DMS53 treated with DMSO at 0.1 percent for 48 hours (cell line): ENCODE measurements around the gene ANXA10.
"Not testable (repeated sequence)": the region's sequence is repeated elsewhere in the genome, so short reads cannot be mapped to it uniquely, and the experiment has no call there.

Experiments
- DNase-seq: peaks from one replicate; lab custom pipeline; 2025; ENCODE audit not compliant: unreplicated experiment; lab: John Stamatoyannopoulos, UW

ANXA10 gene

GRCh38 chr4:168154546-168155277 lies 62.4 kb downstream of the ANXA10 start:
- no peak for DNase-seq

DNA sequence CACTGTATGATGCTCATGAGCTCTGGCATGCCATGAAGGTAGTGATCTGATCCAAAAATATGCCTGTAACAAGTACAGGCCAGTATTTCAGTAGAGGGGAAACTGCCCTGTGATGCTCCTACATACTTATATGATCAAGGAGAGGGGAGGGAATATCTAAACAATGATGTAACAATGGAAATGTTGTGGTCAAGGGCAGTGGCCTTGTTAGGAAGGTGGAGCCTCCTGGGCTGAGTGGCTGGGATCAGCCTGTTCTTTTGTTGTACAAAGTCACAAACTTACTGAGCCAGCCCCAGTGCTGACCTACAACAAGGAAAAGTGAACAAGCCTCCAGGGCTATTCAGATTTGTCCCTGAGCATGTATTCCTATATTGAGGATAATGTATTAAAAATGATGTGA lies 70.3 kb downstream of the ANXA10 start:
- DNase-seq = no peak

DNA sequence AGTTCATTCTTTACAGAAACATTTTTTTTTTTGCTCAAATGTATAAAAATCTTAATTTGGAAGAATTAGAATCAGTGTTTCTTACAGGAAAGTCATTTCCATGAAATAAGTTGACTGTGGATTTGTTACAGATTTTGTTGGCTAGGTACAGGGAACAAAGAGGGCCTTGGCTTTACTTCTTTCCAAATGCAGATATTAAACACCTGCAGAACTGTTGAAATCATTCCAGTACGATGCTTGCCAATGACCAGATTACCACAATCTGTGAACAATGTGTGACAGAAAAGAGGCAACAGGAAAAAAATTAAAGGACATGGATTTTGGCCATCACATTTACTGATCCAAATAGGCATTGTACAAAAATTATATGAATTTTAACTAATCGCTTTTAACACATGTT lies 70.8 kb downstream of the ANXA10 start:
- DNase-seq = no peak

DNA sequence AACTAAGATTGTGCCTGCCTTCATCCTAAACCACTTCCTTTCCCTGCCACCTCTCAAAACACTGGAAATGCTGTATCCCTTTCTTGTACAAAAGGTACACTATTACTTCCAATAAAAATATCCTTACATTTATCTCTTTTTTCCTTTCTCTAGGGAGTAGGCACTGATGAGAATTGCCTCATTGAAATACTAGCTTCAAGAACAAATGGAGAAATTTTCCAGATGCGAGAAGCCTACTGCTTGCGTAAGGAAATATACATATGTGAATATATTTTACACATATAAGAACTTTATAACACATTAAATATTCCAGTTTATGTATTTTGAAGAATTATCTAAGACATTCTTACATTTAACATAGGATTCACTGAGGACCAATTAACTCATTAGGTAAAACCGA lies 71.7 kb downstream of the ANXA10 start:
- no peak for DNase-seq

DNA sequence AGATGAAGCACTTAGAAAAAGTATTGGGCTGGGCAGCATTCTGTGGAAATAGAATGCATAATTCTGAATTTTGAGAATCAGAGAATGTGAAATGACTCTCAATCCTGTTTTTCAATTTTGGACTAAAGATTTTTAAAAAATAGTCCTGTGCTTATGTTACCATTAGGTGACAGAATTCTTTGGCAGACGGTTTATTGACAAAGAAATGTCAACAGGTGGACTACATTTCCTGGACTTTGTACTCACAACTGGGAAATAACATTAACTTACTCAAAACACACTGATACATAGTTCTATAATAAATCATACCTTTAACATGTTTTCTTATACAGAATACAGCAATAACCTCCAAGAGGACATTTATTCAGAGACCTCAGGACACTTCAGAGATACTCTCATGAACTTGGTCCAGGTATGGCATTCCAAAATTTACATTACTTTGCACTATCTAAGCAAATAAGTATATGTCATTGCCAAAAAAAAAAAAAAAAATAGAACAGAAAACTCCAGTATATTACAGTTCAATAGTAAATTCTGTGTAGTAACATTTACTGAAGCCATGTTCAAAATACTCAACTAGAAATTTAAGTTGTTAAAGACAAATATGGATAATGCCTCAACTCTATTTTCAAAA lies 72.7 kb downstream of the ANXA10 start:
- peak; percentile 28 for DNase-seq

DNA sequence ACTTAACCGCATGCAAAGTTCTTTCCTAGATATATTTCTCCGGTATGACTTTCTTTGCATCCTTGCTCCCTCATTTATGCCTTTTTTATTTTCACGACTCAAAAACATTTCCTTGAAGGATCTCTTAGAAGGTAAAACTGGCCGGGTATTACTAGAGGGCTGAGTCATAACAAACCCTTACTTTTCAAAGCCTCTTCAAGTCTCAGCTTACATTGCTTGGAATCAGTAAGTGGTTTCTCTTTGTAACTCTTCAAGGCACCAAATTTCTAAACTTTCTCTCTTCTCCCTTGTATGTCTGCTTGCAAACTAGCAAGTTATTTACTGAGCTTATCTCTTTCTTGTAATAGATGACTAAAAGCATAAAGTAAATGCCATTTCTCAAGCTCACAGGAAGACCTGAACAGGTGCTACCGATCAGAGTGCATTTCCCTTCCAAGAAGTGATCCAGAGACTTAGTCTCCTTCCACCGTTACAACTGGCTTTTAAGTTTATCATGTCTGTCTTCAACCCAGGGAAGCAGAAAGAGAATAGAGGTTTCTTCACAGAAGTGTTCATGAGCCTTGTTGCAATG lies 75.5 kb downstream of the ANXA10 start:
- no peak for DNase-seq

DNA sequence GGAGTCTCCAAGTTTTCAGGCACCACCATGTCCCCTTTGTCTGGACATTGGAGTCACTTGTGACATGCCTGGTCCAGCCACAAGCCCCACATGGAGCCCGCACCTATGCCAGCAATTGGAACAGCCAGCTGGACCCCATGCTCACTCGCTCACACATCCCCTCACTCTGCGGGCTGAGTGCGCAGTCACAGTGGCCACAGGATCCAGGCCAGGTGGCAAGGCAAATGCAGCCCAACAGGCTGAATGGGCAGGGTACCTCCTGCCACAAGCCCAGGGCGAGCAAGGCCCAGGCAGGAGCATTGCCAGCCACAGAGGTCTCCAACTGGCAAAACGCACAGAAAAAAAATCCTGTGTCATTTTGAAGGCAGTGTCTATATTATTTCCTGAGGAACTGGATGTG lies 82.0 kb downstream of the ANXA10 start:
- no peak for DNase-seq

- peak; percentile 83 for DNase-seq
These were observed 85.3 kb downstream of the ANXA10 start for GRCh38 chr4:168177546-168178149.

- peak; percentile 5 for DNase-seq
These were observed 91.6 kb downstream of the ANXA10 start for GRCh38 chr4:168183717-168184571.

DNA sequence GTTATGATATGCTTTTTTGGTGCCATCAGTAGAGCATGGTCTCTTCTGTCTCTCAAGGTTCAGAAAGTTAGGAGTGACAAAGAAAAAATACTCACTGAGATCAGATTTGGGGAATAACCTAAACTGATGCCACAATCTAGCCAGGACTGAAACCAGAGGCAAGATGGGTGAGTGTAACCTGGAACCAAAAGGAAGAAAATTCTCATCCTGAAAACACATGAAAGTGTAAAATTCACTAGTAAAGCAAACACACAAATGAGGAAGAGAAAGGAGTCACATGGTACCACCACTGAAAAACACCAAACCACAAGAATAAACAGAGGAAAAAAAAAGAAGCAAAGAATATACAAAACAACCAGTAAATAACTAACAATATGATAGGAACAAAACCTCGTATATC lies 96.4 kb downstream of the ANXA10 start:
- no peak for DNase-seq

GRCh38 chr4:168197926-168198325 lies 105.6 kb downstream of the ANXA10 start:
- no peak for DNase-seq

- DNase-seq = peak; percentile 6
These were observed 107.1 kb downstream of the ANXA10 start for GRCh38 chr4:168199260-168199957.

GRCh38 chr4:168200685-168201084 lies 108.3 kb downstream of the ANXA10 start:
- peak; percentile 84 for DNase-seq

DNA sequence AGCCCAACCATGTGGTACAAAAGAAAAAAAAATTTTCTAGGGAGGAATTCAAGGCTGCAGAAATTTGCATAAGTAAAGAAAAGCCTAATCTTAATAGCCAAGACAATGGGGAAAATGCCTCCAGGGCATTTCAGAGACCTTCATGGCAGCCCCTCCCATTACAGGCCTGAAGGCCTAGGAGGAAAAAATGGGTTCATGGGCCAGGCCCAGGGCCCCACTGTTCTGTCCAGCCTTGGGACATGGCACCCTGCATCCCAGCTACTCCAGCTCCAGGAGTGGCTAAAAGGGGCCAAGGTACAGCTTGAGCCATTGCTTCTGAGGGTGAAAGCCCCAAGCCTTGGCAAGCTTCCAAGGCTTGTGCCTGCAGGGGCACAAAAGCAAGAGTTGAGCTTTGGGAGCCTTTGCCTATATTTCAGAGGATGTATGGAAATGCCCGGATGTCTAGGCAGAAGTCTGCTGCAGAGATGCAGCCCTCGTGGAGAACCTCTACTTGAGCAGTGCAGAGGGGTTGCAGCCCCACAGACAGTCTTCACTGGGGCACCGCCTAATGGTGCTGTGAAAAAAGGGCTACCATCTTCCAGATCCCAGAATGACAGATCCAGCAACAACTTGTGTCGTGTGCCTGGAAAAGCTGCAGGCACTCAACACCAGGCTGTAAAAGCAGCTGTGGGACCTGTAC lies 111.0 kb downstream of the ANXA10 start:
- DNase-seq = no peak

- DNase-seq = no peak
These were observed 116.7 kb downstream of the ANXA10 start for GRCh38 chr4:168208957-168209614.

GRCh38 chr4:168212656-168213055 lies 120.3 kb downstream of the ANXA10 start:
- no peak for DNase-seq

GRCh38 chr4:168213511-168213910 lies 121.2 kb downstream of the ANXA10 start:
- DNase-seq = not testable (repeated sequence)

DNA sequence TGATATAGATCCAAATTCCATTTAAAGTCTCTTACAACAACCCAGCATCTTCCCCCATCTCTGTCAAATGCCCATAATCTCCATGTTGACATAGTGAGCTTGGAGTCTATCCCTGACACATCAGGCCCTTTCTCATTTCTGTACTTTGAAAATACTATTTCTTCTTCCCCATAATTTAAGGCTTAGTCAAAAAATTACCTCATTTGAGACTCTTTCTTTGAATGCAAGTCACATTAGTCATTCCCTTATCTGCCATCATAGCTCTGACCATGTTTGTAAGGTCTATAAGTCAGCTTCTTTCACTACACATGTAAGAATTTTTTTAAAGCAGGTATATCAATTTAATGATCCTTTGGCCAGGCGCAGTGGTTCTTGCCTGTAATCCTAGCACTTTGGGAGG lies 126.3 kb downstream of the ANXA10 start:
- no peak for DNase-seq

GRCh38 chr4:168220893-168221292 lies 128.6 kb downstream of the ANXA10 start:
- no peak for DNase-seq
